HG02970 (cell line): ENCODE results near the gene POLR1D.

ENCODE experiments used
- ATAC-seq: cut with Tn5 transposase; IDR thresholded peaks from one replicate; pipeline ENCODE4 v1.9.1; 2021; ENCODE audit warnings: mild to moderate bottlenecking, moderate library complexity, moderate number of reproducible peaks; ENCODE audit not compliant: unreplicated experiment, low FRiP score

Gene POLR1D

GRCh38 chr13:27637289-27637626 lies 15.6 kb downstream of the POLR1D start:
- no peak for ATAC-seq

GRCh38 chr13:27638001-27638400 lies 16.3 kb downstream of the POLR1D start:
- no peak for ATAC-seq

- ATAC-seq, result no peak
Observed at GRCh38 chr13:27638521-27638920, 16.8 kb downstream of the POLR1D start.

- ATAC-seq, result no peak
Observed at GRCh38 chr13:27639186-27639585, 17.5 kb downstream of the POLR1D start.

GRCh38 chr13:27641711-27642502 lies 20.2 kb downstream of the POLR1D start:
- no peak for ATAC-seq

GRCh38 chr13:27643334-27644132 lies 21.8 kb downstream of the POLR1D start:
- no peak for ATAC-seq

- ATAC-seq, result no peak
Observed at GRCh38 chr13:27644302-27644701, 22.6 kb downstream of the POLR1D start.

- no peak for ATAC-seq
Observed at GRCh38 chr13:27650312-27650711, 28.6 kb downstream of the POLR1D start.

- no peak for ATAC-seq
Observed at GRCh38 chr13:27654059-27654458, 32.4 kb downstream of the POLR1D start.

GRCh38 chr13:27654816-27655215 lies 33.1 kb downstream of the POLR1D start:
- no peak for ATAC-seq

- ATAC-seq, result no peak
Observed at GRCh38 chr13:27657724-27658123, 36.0 kb downstream of the POLR1D start.

GRCh38 chr13:27658546-27658945 lies 36.9 kb downstream of the POLR1D start:
- no peak for ATAC-seq

GRCh38 chr13:27659145-27659865 lies 37.6 kb downstream of the POLR1D start:
- no peak for ATAC-seq

- no peak for ATAC-seq
Observed at GRCh38 chr13:27660511-27660910, 38.8 kb downstream of the POLR1D start.

- no peak for ATAC-seq
Observed at GRCh38 chr13:27661017-27661416, 39.3 kb downstream of the POLR1D start.

- ATAC-seq, result no peak
Observed at GRCh38 chr13:27662738-27663470, 41.2 kb downstream of the POLR1D start.

GRCh38 chr13:27663947-27664346 lies 42.3 kb downstream of the POLR1D start:
- ATAC-seq, result no peak

GRCh38 chr13:27665333-27665732 lies 43.6 kb downstream of the POLR1D start:
- no peak for ATAC-seq

GRCh38 chr13:27665761-27666160 lies 44.1 kb downstream of the POLR1D start:
- no peak for ATAC-seq

GRCh38 chr13:27666951-27667350 lies 45.3 kb downstream of the POLR1D start:
- ATAC-seq, result no peak

GRCh38 chr13:27667946-27668345 lies 46.3 kb downstream of the POLR1D start:
- ATAC-seq, result no peak
